HepG2 (cell line): ENCODE measurements around the gene ADRA2B.
"Not testable (repeated sequence)": the region's sequence is repeated elsewhere in the genome, so short reads cannot be mapped to it uniquely, and the experiment has no call there.

Experiments used
- EP300 ChIP-seq, 3 experiments: sonication (generic) in 1 of 3; formaldehyde crosslinking in 1 of 3; IDR thresholded peaks; 2 replicates each; pipeline versions ENCODE4 v1.5.1 to v1.6.1; 2011 to 2020; ENCODE audit warnings: low read depth in 2 of 3, low read length in 2 of 3, borderline replicate concordance in 1 of 3, improper control_type of control experiment in 1 of 3, mild to moderate bottlenecking in 1 of 3, missing genetic modification reagents in 1 of 3, moderate library complexity in 1 of 3
- SP1 ChIP-seq, 2 experiments: fragments of 450-650 bp in 1 of 2; sonication (generic) in 1 of 2; formaldehyde crosslinking in 1 of 2; IDR thresholded peaks; 2 replicates each; pipeline versions ENCODE4 v1.4.0 to v1.6.1; 2016 to 2020; ENCODE audit warnings: missing genetic modification reagents in 1 of 2
- ZFY ChIP-seq: sonication (generic); formaldehyde crosslinking; IDR thresholded peaks from 2 replicates; pipeline ENCODE4 v1.4.0; 2020; ENCODE audit warnings: missing genetic modification reagents
- ZKSCAN1 ChIP-seq: fragments of 150-350 bp; IDR thresholded peaks from 2 replicates; pipeline ENCODE4 v1.6.1; 2014; ENCODE audit warnings: low read length
- ZNF883 ChIP-seq: sonication (generic); formaldehyde crosslinking; IDR thresholded peaks from 2 replicates; pipeline ENCODE4 v1.5.1; 2020; ENCODE audit warnings: mild to moderate bottlenecking, missing genetic modification reagents; ENCODE audit errors: not compliant biosample characterization
- TF ChIP-seq, protein P1 (sequence below): sonication (generic); formaldehyde crosslinking; conservative IDR thresholded peaks from 2 replicates; pipeline ENCODE4 v1.4.0; 2020; ENCODE audit warnings: missing genetic modification reagents
- TF ChIP-seq, protein P2 (sequence below): sonication (generic); formaldehyde crosslinking; IDR thresholded peaks from 2 replicates; pipeline ENCODE4 v1.9.0; 2021; ENCODE audit warnings: missing genetic modification reagents, borderline replicate concordance
- TF ChIP-seq, protein P3 (sequence below): sonication (generic); formaldehyde crosslinking; IDR thresholded peaks from 2 replicates; pipeline ENCODE4 v1.8.1; 2023; ENCODE audit warnings: missing genetic modification reagents, inconsistent platforms, borderline replicate concordance

DNA sequence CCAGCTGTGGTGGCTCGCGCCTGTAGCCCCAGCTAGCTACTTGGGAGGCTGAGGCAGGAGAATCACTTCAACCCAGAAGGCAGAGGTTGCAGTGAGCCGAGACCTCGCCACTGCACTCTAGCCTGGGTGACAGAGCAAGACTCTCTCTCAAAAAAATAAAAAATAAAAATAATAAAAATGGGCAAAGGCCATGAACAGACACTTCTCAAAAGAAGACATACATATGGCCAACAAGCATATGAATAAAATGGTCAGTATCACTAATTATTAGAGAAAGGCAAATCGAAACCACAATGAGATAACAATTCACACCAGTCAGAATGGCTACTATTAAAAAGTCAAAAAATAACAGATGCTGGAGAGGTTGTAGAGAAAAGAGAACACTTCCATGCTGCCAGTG, 44.0 kb upstream of the ADRA2B start:
- TF ChIP-seq, protein P1, sequence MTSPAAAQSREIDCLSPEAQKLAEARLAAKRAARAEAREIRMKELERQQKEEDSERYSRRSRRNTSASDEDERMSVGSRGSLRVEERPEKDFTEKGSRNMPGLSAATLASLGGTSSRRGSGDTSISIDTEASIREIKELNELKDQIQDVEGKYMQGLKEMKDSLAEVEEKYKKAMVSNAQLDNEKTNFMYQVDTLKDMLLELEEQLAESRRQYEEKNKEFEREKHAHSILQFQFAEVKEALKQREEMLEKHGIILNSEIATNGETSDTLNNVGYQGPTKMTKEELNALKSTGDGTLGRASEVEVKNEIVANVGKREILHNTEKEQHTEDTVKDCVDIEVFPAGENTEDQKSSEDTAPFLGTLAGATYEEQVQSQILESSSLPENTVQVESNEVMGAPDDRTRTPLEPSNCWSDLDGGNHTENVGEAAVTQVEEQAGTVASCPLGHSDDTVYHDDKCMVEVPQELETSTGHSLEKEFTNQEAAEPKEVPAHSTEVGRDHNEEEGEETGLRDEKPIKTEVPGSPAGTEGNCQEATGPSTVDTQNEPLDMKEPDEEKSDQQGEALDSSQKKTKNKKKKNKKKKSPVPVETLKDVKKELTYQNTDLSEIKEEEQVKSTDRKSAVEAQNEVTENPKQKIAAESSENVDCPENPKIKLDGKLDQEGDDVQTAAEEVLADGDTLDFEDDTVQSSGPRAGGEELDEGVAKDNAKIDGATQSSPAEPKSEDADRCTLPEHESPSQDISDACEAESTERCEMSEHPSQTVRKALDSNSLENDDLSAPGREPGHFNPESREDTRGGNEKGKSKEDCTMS (CRISPR knock-in tag): not testable (repeated sequence)
- TF ChIP-seq, protein P2, sequence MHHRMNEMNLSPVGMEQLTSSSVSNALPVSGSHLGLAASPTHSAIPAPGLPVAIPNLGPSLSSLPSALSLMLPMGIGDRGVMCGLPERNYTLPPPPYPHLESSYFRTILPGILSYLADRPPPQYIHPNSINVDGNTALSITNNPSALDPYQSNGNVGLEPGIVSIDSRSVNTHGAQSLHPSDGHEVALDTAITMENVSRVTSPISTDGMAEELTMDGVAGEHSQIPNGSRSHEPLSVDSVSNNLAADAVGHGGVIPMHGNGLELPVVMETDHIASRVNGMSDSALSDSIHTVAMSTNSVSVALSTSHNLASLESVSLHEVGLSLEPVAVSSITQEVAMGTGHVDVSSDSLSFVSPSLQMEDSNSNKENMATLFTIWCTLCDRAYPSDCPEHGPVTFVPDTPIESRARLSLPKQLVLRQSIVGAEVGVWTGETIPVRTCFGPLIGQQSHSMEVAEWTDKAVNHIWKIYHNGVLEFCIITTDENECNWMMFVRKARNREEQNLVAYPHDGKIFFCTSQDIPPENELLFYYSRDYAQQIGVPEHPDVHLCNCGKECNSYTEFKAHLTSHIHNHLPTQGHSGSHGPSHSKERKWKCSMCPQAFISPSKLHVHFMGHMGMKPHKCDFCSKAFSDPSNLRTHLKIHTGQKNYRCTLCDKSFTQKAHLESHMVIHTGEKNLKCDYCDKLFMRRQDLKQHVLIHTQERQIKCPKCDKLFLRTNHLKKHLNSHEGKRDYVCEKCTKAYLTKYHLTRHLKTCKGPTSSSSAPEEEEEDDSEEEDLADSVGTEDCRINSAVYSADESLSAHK (CRISPR knock-in tag): not testable (repeated sequence)
- TF ChIP-seq SP1 (IDR thresholded peaks at IDR 0.05); SP1 (CRISPR knock-in tag; IDR thresholded peaks at IDR 0.05); ZFY; ZNF883 (CRISPR knock-in tag); EP300 (IDR thresholded peaks at IDR 0.05; ENCODE audit: low read depth in 2 of 2, low read length in 2 of 2); EP300 (CRISPR knock-in tag; IDR thresholded peaks at IDR 0.05; ENCODE audit: borderline replicate concordance); ZKSCAN1: not testable (repeated sequence)
- TF ChIP-seq, protein P3, sequence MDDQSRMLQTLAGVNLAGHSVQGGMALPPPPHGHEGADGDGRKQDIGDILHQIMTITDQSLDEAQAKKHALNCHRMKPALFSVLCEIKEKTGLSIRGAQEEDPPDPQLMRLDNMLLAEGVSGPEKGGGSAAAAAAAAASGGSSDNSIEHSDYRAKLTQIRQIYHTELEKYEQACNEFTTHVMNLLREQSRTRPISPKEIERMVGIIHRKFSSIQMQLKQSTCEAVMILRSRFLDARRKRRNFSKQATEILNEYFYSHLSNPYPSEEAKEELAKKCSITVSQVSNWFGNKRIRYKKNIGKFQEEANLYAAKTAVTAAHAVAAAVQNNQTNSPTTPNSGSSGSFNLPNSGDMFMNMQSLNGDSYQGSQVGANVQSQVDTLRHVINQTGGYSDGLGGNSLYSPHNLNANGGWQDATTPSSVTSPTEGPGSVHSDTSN (CRISPR knock-in tag): not testable (repeated sequence)
